H1 (cell line): Measurements from ENCODE around the gene PIAS4. TPM values are rescaled to one million over a fixed set of nuclear protein-coding genes. Genes with fewer than 3 reads are reported as not detected.

Source experiments
- CTCF ChIA-PET: fragments of 300-600 bp; sonication (Branson Sonifier 250); formaldehyde crosslinking; loops from one replicate; lab custom pipeline; 2021; ENCODE audit not compliant: partially characterized antibody; lab: Charles Lee
- POLR2A ChIA-PET: fragments of 300-600 bp; sonication (Branson Sonifier 250); formaldehyde crosslinking; loops from one replicate; lab custom pipeline; 2021; ENCODE audit warnings: inconsistent platforms; ENCODE audit not compliant: partially characterized antibody; lab: Charles Lee
- DNase-seq, 2 experiments: peaks; one replicate each; pipeline versions ENCODE4 v3.0.0 to v3.0.0-alpha.2; 2010 to 2022; ENCODE audit warnings: low spot score in 2 of 2, low read depth in 1 of 2, mixed read lengths in 1 of 2
- FAIRE-seq: peaks from 2 replicates; lab custom pipeline; 2011; peaks lifted over from hg19 to GRCh38; lab: Jason Lieb, UNC
- H2AFZ ChIP-seq: 2 replicates; pipeline ENCODE4 v1.8.1; 2012; ENCODE audit warnings: low read length, inconsistent platforms
- H2AK5ac ChIP-seq: 2 replicates; pipeline ENCODE4 v1.6.1; 2013; ENCODE audit warnings: low read depth, low read length
- H2BK120ac ChIP-seq: replicated peaks from 2 replicates; pipeline ENCODE3; 2013; ENCODE audit warnings: low read depth, low read length, inconsistent platforms
- H2BK12ac ChIP-seq: 2 replicates; pipeline ENCODE4 v1.6.1; 2013; ENCODE audit warnings: low read depth, low read length
- H2BK15ac ChIP-seq: 2 replicates; pipeline ENCODE4 v1.6.1; 2013; ENCODE audit warnings: low read length
- H2BK20ac ChIP-seq: 2 replicates; pipeline ENCODE4 v1.6.1; 2013; ENCODE audit warnings: low read length
- H2BK5ac ChIP-seq: 2 replicates; pipeline ENCODE4 v1.6.1; 2013; ENCODE audit warnings: low read depth, low read length
- H3K14ac ChIP-seq: 2 replicates; pipeline ENCODE4 v1.6.1; 2013; ENCODE audit warnings: inconsistent platforms; ENCODE audit not compliant: insufficient read length
- H3K18ac ChIP-seq: 2 replicates; pipeline ENCODE4 v1.6.1; 2013; ENCODE audit warnings: low read length; ENCODE audit errors: extremely low read depth
- H3K23ac ChIP-seq: 2 replicates; pipeline ENCODE4 v1.6.1; 2013; ENCODE audit warnings: inconsistent platforms; ENCODE audit not compliant: insufficient read length
- H3K23me2 ChIP-seq: 2 replicates; pipeline ENCODE4 v1.6.1; 2013; ENCODE audit warnings: low read depth, low read length
- H3K27ac ChIP-seq: 2 replicates; pipeline ENCODE4 v1.6.1; 2011; ENCODE audit warnings: low read depth, low read length, inconsistent platforms
- H3K27me3 ChIP-seq, 4 experiments: replicated peaks in 1 of 4; 1 replicate in 1 of 4; 2 replicates in 3 of 4; pipeline versions ENCODE4 v1.6.1 to v1.8.1; 2011 to 2013; ENCODE audit warnings: low read length in 3 of 4, mild to moderate bottlenecking in 3 of 4, inconsistent platforms in 2 of 4, mixed read lengths in 2 of 4, moderate library complexity in 1 of 4; ENCODE audit not compliant: control insufficient read depth in 3 of 4, insufficient read depth in 3 of 4; ENCODE audit errors: extremely low read depth in 1 of 4
- H3K36me3 ChIP-seq, 4 experiments: 2 replicates each; pipeline versions ENCODE4 v1.6.1 to v1.8.1; 2011 to 2013; ENCODE audit warnings: mild to moderate bottlenecking in 4 of 4, low read length in 3 of 4, moderate library complexity in 2 of 4, control low read depth in 1 of 4, inconsistent platforms in 1 of 4; ENCODE audit not compliant: insufficient read depth in 4 of 4, control insufficient read depth in 2 of 4
- H3K4ac ChIP-seq: replicated peaks from 2 replicates; pipeline ENCODE3; 2013; ENCODE audit warnings: low read length, low read depth, mixed read lengths, inconsistent platforms; ENCODE audit not compliant: insufficient read length
- H3K4me1 ChIP-seq, 4 experiments: replicated peaks in 1 of 4; 1 replicate in 1 of 4; 2 replicates in 3 of 4; pipeline versions ENCODE4 v1.6.1 to v1.8.1; 2011 to 2013; ENCODE audit warnings: low read length in 3 of 4, inconsistent platforms in 2 of 4, mixed read lengths in 1 of 4; ENCODE audit not compliant: insufficient read depth in 4 of 4, control insufficient read depth in 3 of 4
- H3K4me2 ChIP-seq, 2 experiments: 2 replicates each; pipeline versions ENCODE4 v1.6.1 to v1.8.1; 2011 to 2013; ENCODE audit warnings: low read depth in 2 of 2, low read length in 2 of 2, control low read depth in 1 of 2, inconsistent platforms in 1 of 2, mild to moderate bottlenecking in 1 of 2; ENCODE audit not compliant: insufficient read depth in 1 of 2
- H3K4me3 ChIP-seq, 4 experiments: fragments of 200-600, 300-600 bp in 1 of 4; sonication (generic), shearing (Covaris generic), sonication (Bioruptor Twin) in 1 of 4; 2 replicates each; pipeline versions ENCODE4 v1.5.1 to v1.8.1; 2011 to 2016; ENCODE audit warnings: low read length in 4 of 4, low read depth in 3 of 4, control low read depth in 2 of 4, inconsistent platforms in 2 of 4, mild to moderate bottlenecking in 2 of 4, mixed read lengths in 1 of 4, moderate library complexity in 1 of 4; ENCODE audit not compliant: insufficient read depth in 2 of 4; ENCODE audit errors: extremely low read depth in 1 of 4
- H3K56ac ChIP-seq: replicated peaks from 2 replicates; pipeline ENCODE3; 2013; ENCODE audit warnings: low read depth, mild to moderate bottlenecking, mixed read lengths, low read length, inconsistent platforms; ENCODE audit not compliant: insufficient read length
- H3K79me1 ChIP-seq: 2 replicates; pipeline ENCODE4 v1.6.1; 2013; ENCODE audit warnings: low read depth, low read length, control low read depth
- H3K79me2 ChIP-seq, 2 experiments: 2 replicates each; pipeline versions ENCODE4 v1.6.1 to v1.8.1; 2012 to 2013; ENCODE audit warnings: low read length in 2 of 2, mild to moderate bottlenecking in 2 of 2, inconsistent platforms in 1 of 2; ENCODE audit not compliant: insufficient read depth in 2 of 2, control insufficient read depth in 1 of 2
- H3K9ac ChIP-seq, 4 experiments: replicated peaks in 1 of 4; 1 replicate in 1 of 4; 2 replicates in 3 of 4; pipeline versions ENCODE4 v1.6.1 to v1.8.1; 2011 to 2013; ENCODE audit warnings: low read depth in 3 of 4, low read length in 3 of 4, control low read depth in 2 of 4, mild to moderate bottlenecking in 2 of 4, moderate library complexity in 2 of 4, inconsistent platforms in 1 of 4; ENCODE audit errors: extremely low read depth in 1 of 4
- H3K9me3 ChIP-seq, 2 experiments: 2 replicates each; pipeline versions ENCODE4 v1.6.1 to v1.8.1; 2012 to 2013; ENCODE audit warnings: mild to moderate bottlenecking in 2 of 2, moderate library complexity in 2 of 2, control low read depth in 1 of 2, inconsistent platforms in 1 of 2, low read depth in 1 of 2, low read length in 1 of 2, mixed read lengths in 1 of 2; ENCODE audit not compliant: insufficient read depth in 2 of 2
- H4K20me1 ChIP-seq, 2 experiments: replicated peaks in 1 of 2; 2 replicates each; pipeline versions ENCODE3 to v1.8.1; 2011 to 2013; ENCODE audit warnings: inconsistent platforms in 2 of 2, low read length in 2 of 2, mild to moderate bottlenecking in 1 of 2; ENCODE audit not compliant: insufficient read depth in 2 of 2, control insufficient read depth in 1 of 2
- H4K5ac ChIP-seq: 2 replicates; pipeline ENCODE4 v1.6.1; 2013; ENCODE audit warnings: low read length, low read depth, mixed read lengths, inconsistent platforms; ENCODE audit not compliant: insufficient read length
- H4K8ac ChIP-seq: 2 replicates; pipeline ENCODE4 v1.8.0; 2013; ENCODE audit warnings: mild to moderate bottlenecking, moderate library complexity, low read length, inconsistent platforms; ENCODE audit not compliant: insufficient read depth; ENCODE audit errors: extremely low read depth
- H4K91ac ChIP-seq: replicated peaks from 2 replicates; pipeline ENCODE3; 2013; ENCODE audit warnings: low read length, mixed read lengths, inconsistent platforms; ENCODE audit not compliant: insufficient read length
- E2F6 ChIP-seq: IDR thresholded peaks from 2 replicates; pipeline ENCODE4 v1.6.1; 2012; ENCODE audit warnings: inconsistent platforms
- POLR2AphosphoS5 ChIP-seq: IDR thresholded peaks from 2 replicates; pipeline ENCODE4 v1.6.1; 2011; ENCODE audit warnings: low read depth, low read length
- RBBP5 ChIP-seq: IDR thresholded peaks from 2 replicates; pipeline ENCODE4 v1.7.1; 2012; ENCODE audit warnings: low read depth, mild to moderate bottlenecking, inconsistent platforms, low read length, moderate library complexity, borderline replicate concordance
- TAF7 ChIP-seq: optimal IDR thresholded peaks from 2 replicates; pipeline ENCODE3; 2011; ENCODE audit warnings: low read depth, mild to moderate bottlenecking, inconsistent platforms, low read length, moderate library complexity, borderline replicate concordance
- USF2 ChIP-seq: IDR thresholded peaks from 2 replicates; pipeline ENCODE4 v1.6.1; 2011; ENCODE audit warnings: low read length, improper control_type of control experiment
- WGBS, 2 experiments: shearing (Covaris generic) in 1 of 2; methylation state at CpG; one replicate each; pipeline versions ENCODE4 v1.1.6 to v1.1.7; 2013 to 2015; ENCODE audit warnings: low lambda C conversion rate in 2 of 2, mixed read lengths in 2 of 2, inconsistent platforms in 1 of 2, low coverage in 1 of 2, missing lambda C conversion rate in 1 of 2; ENCODE audit not compliant: insufficient replicate concordance in 2 of 2, insufficient coverage in 1 of 2, insufficient read length in 1 of 2; ENCODE audit errors: extremely low coverage in 1 of 2, missing lambda C conversion rate in 1 of 2; 5-methylcytosine and 5-hydroxymethylcytosine counted together
- long read RNA-seq, 2 experiments: library from RNA in 1 of 2; library from capped mRNA in 1 of 2; stranded (forward); transcript quantifications; one replicate each; pipeline ENCODE4 v2.0.0, GENCODE V29; 2021; ENCODE audit warnings: inconsistent platforms in 1 of 2
- polyA minus RNA-seq, 3 experiments: library from RNA; depleted of rRNA, polyadenylated mRNA; stranded (reverse); fragments of >200 nt; gene quantifications; 1 replicate in 2 of 3; 2 replicates in 1 of 3; pipeline ENCODE4 v1.2.3, GENCODE V29; 2011
- polyA plus RNA-seq, 7 experiments: library from polyadenylated mRNA; depleted of rRNA in 3 of 7; stranded (reverse) in 5 of 7; unstranded in 2 of 7; fragments of >200 nt in 5 of 7; fragments of 200-250 nt in 2 of 7; gene quantifications; 1 replicate in 5 of 7; 2 replicates in 1 of 7; 4 replicates in 1 of 7; pipeline versions ENCODE4 v1.2.1 to v1.2.3, GENCODE V29; 2011 to 2013; ENCODE audit warnings: missing spikeins in 2 of 7, mixed read lengths in 2 of 7
- total RNA-seq: library from RNA; stranded (reverse); fragmentation: NEBNext Ultra II Directional; extraction: Animal tissue kit (Norgen Biotek cat#: 25700); gene quantifications from 2 replicates; pipeline ENCODE4 v1.2.1, GENCODE V29; 2021

The PIAS4 gene
- total RNA-seq (41.4 and 51.4 TPM in 2 replicates), polyA plus RNA-seq (2011; rRNA removed) (30.2 and 50.9 TPM in 2 replicates), polyA minus RNA-seq (2011; rRNA and poly(A)+ RNA removed) (15.1 and 22.0 TPM in 2 replicates)
- polyA plus RNA-seq (2011; cell fraction: cytosol; rRNA removed): 20.8 TPM
- polyA plus RNA-seq (2011; cell fraction: nucleus; rRNA removed): 63.1 TPM
- 38.4 to 43.8 TPM (median 41.8 TPM) in 4 replicates for polyA plus RNA-seq (2012, experiment 1 of 2)
- 41.0 TPM for polyA plus RNA-seq (2012, experiment 2 of 2)
- polyA plus RNA-seq (2013, experiment 1 of 2): 50.9 TPM
- 51.6 TPM for polyA plus RNA-seq (2013, experiment 2 of 2)
- 18.9 TPM for polyA minus RNA-seq (2011; cell fraction: cytosol; rRNA and poly(A)+ RNA removed)
- 25.7 TPM for polyA minus RNA-seq (2011; cell fraction: nucleus; rRNA and poly(A)+ RNA removed)
- long read RNA-seq, experiment 1, partial matches to known transcripts: 14 of 36 reads
- long read RNA-seq, experiment 1, other reads (novel, unspliced or antisense): 19 of 36 reads
- long read RNA-seq, experiment 2, partial matches to known transcripts: 0 of 3 reads
- long read RNA-seq, experiment 2, other reads (novel, unspliced or antisense): 3 of 3 reads

- H2BK5ac ChIP-seq: peak within 1 kb of the TSS; percentile 94; the same call in 1 of the 2 replicates
- H2AK5ac ChIP-seq: no peak within 1 kb of the TSS
- no peak within 1 kb of the TSS for H2BK20ac ChIP-seq
- H4K91ac ChIP-seq: peak within 1 kb of the TSS; percentile 88
- peak within 1 kb of the TSS; percentile 92 for H3K56ac ChIP-seq
- no peak within 1 kb of the TSS; the same call in 1 of the 2 replicates for H2AFZ ChIP-seq
- peak within 1 kb of the TSS; percentile 83; the same call in 1 of the 2 replicates for H3K27ac ChIP-seq
- peak within 1 kb of the TSS; percentile 46; the same call in 1 of the 2 replicates for H2BK15ac ChIP-seq
- FAIRE-seq (no peak), DNase-seq (peak; percentile 85 to 93)
- H2BK120ac ChIP-seq: peak within 1 kb of the TSS; percentile 83
- H3K14ac ChIP-seq: no peak within 1 kb of the TSS
- peaks cover 2 to 12% (median 5%) of the 10 kb centered on the region in 4 experiments for H3K4me1 ChIP-seq
- peaks cover 13 to 40% of the 10 kb centered on the region in 2 experiments for H3K79me2 ChIP-seq
- H2BK12ac ChIP-seq: peak within 1 kb of the TSS; percentile 27; the same call in 1 of the 2 replicates
- ChIA-PET CTCF (interaction anchor here (1.0 to 3.4 kb wide), 2 partner anchors 18 to 19 kb away, joined by 5 to 21 read pairs; no protein-coding TSS in a partner anchor), POLR2A (interaction anchor here (0.9 to 7.2 kb wide), 16 partner anchors 12 to 133 kb away, joined by 3 to 125 read pairs (median 4); partner anchors contain the start of genes EEF2 and NMRK2)
- no peak within 1 kb of the TSS for H3K4ac ChIP-seq
- peaks cover 8% of the 10 kb centered on the region; the same call in 1 of the 2 replicates for H3K79me1 ChIP-seq
- no peaks in the 10 kb centered on the region for H3K9me3 ChIP-seq
- H4K8ac ChIP-seq: peak within 1 kb of the TSS; percentile 94
- H4K20me1 ChIP-seq: peaks cover 12 to 18% of the 10 kb centered on the region in 2 experiments
- peak within 1 kb of the TSS; percentile 69 to 99 (median 92) for H3K4me3 ChIP-seq
- 2% methylated on average over 55 of the region's 91 CpGs; no CpG with 5 or more reads in 1 of the 2 experiments for WGBS, 2 experiments
- H4K5ac ChIP-seq: peak within 1 kb of the TSS; percentile 87
- H3K23me2 ChIP-seq: peaks cover 5% of the 10 kb centered on the region
- no peaks in the 10 kb centered on the region for H3K27me3 ChIP-seq
- H3K9ac ChIP-seq: peak within 1 kb of the TSS; percentile 53 to 86 (median 78)
- H3K18ac ChIP-seq: peak within 1 kb of the TSS; percentile 98
- H3K4me2 ChIP-seq: peak within 1 kb of the TSS; percentile 63 to 96
- H3K23ac ChIP-seq: no peak within 1 kb of the TSS
- no peaks in the 10 kb centered on the region for H3K36me3 ChIP-seq
- peak; percentile 95 for TF ChIP-seq USF2
- TF ChIP-seq POLR2AphosphoS5: peak; percentile 86
- no peak for TF ChIP-seq E2F6
- peak; percentile 91; the same call in 1 of the 2 replicates for TF ChIP-seq RBBP5
- TF ChIP-seq TAF7: peak; percentile 58
Measured at GRCh38 chr19:4007021-4007835, at the start of gene PIAS4. Gene PIAS4 (plus strand): TSS chr19:4007736. CDS start chr19:4007761, 25 bp downstream.
